Hematopoietic multipotent progenitor cell treated with erythropoietin and hydrocortisone succinate and interleukin-3 and kit ligand, for 4 days (in vitro differentiated cells): ENCODE data around the gene SERTAD1.
A peak's percentile ranks its signal among the peaks of the same experiment; 100 is the strongest.
"Not testable (repeated sequence)": the region's sequence is repeated elsewhere in the genome, so short reads cannot be mapped to it uniquely, and the experiment has no call there.

ENCODE experiments used
- DNase-seq: peaks from one replicate; pipeline ENCODE4 v3.0.0-alpha.2; 2015

Gene SERTAD1

DNA sequence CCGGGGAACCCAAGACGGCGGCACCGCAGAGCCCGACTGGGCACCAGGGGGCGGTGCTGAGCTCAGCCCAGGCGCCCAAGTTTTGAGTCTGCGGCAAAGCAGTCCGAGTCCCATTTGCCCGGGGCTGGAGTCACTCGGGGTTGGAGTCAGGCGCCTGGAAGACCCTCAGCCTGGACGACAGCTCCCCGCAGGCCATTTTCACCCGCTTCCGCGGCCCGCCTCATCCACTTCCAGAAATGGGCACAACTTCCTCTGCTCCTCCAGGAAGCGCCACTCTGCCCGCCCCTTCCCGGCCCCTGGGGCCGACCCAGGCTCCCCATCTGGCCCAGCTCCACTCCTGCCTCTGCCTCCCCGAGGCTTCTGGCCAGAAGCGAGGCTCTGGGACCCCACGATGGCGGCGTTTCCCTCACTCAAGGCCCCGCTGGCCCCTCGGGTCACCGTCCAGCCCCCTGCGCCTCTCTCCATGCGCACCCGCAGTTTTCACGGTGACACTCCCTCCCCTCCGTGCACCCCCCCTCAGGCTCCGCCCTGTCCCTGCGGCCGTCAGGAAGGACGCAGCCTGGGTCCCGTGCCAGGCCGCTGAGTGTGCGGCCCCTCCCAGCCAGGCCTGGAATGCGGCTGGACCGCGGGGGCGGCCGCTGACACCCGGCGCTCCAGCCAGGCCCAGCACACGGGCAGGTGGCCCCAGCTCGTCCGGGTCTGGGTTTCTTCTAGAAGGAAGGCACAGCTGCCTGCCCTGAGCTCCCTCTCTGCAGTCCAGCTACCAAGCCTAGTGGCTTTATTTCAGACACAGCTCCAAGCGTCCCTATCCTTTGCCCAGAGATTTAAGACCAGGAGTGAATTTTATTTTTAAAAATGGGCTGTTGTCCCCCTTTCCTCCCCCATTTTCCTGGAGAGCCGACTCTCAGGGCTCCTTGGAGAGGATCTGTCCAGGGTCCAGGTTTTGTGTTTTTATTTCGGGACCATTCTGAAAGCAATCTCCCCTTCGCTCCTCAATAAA, 4.7 kb downstream of the SERTAD1 start:
- peak; percentile 93 for DNase-seq

DNA sequence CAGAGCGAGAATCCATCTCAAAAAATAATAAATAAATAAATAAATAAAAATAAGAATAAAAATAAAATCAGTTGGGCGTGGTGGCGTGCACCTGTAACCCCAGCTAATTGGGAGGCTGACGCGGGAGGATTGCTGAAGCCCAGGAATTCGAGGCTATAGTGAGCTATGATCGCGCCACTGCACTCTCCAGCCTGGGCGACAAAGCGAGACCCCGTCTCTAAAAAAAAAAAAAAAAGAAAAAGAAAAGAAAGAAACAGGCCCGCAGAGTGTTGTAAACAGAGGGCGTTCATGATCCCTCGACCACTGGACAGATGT, 5.4 kb downstream of the SERTAD1 start:
- DNase-seq, result no peak

DNA sequence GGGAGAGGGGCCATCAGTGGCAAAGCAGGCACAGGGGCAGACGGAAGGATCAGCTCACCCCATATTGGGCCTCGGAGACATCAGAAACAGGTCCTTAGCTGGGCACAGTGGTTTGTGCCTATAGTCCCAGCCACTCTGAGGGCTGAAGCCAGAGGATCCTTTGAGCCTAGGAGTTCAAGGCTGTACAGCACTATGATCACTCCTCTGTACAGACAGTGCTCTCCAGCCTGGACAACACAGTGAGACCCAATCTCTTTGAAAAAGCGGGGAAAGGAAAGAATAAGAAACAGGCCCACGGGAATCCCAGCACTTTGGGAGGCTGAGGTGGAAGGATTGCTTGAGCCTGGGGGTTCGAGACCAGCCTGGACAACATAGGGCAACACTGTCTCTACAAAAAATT, 6.0 kb downstream of the SERTAD1 start:
- no peak for DNase-seq

GRCh38 chr19:40419066-40419612, 6.7 kb downstream of the SERTAD1 start:
- DNase-seq, result no peak

GRCh38 chr19:40418040-40418439, 7.8 kb downstream of the SERTAD1 start:
- DNase-seq, result no peak

GRCh38 chr19:40417643-40417981, 8.2 kb downstream of the SERTAD1 start:
- DNase-seq, result no peak

- DNase-seq, result peak; percentile 90
These were observed 8.7 kb downstream of the SERTAD1 start for GRCh38 chr19:40416918-40417642.

GRCh38 chr19:40415768-40416167, 10.0 kb downstream of the SERTAD1 start:
- no peak for DNase-seq

GRCh38 chr19:40414542-40415535, 11.0 kb downstream of the SERTAD1 start:
- no peak for DNase-seq

DNA sequence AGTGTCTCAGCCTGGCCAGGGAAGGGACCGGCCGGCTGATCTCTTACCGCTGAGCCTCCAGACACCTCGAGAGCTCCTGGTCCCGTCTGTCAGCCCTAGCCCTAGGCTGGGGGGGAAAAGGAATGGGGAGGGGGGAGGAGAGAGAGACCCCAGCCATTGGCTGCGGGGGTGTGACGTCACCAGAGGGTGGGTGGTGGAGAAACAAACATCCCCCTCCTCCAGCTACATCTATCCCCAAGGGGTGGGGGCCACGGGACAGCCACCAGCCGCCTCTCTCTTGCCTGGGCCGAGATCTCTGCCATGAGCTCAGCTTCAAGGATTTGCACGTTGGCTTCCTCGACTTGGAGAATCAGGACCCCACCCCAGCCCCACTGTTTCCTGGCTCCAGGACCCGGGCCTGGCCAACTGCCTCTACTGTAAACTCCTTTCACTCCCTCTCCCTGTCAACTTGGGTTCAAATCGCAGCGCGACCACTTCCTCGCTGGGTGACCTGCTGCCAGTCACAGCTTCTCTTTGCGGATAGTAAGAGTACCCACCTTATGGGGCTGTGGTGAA, 12.4 kb downstream of the SERTAD1 start, which contains the start of gene PRX:
Gene PRX (minus strand): TSS at position 88 of the 555 bp plus-strand sequence. CDS start 5,446 bp downstream, outside the sequence.
- no peak for DNase-seq

GRCh38 chr19:40412866-40413265, 12.9 kb downstream of the SERTAD1 start:
- DNase-seq, result no peak

GRCh38 chr19:40411958-40412499, 13.8 kb downstream of the SERTAD1 start:
- DNase-seq, result no peak

GRCh38 chr19:40411125-40411842, 14.5 kb downstream of the SERTAD1 start:
- DNase-seq, result no peak

DNA sequence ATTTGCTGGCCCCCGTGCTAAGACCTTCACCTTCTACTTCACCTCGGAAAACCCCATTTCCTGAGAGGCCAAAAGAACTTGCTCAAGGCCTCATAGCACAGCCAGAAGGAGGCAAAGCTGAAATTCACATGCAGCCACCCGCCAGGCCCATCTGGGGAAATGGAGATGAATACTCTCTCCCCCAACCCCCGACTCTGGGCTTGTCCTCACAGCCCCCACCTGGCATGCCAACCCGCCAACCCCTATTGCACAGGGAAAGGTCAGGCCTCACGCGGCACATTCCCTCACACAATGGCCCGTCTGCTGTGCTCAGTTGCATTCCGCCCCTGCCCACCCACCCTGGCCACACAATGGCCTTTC, 15.8 kb downstream of the SERTAD1 start:
- no peak for DNase-seq

DNA sequence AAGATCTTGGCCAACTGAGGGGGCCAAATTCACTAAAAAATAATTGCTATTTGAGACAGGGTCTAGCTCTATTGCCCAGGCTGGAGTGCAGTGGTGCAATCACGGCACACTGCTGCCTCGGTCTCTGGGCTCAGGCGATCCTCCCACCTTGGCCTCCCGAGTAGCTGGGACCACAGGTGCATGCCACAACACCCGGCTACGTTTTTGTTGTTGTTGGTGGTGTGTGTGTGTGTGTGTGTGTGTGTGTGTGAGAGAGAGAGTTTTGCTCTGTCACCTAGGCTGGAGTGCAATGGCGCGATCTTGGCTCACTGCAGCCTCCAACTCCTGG, 17.2 kb downstream of the SERTAD1 start:
- DNase-seq, result not testable (repeated sequence)

GRCh38 chr19:40407714-40408597, 17.8 kb downstream of the SERTAD1 start:
- DNase-seq, result peak; percentile 67

DNA sequence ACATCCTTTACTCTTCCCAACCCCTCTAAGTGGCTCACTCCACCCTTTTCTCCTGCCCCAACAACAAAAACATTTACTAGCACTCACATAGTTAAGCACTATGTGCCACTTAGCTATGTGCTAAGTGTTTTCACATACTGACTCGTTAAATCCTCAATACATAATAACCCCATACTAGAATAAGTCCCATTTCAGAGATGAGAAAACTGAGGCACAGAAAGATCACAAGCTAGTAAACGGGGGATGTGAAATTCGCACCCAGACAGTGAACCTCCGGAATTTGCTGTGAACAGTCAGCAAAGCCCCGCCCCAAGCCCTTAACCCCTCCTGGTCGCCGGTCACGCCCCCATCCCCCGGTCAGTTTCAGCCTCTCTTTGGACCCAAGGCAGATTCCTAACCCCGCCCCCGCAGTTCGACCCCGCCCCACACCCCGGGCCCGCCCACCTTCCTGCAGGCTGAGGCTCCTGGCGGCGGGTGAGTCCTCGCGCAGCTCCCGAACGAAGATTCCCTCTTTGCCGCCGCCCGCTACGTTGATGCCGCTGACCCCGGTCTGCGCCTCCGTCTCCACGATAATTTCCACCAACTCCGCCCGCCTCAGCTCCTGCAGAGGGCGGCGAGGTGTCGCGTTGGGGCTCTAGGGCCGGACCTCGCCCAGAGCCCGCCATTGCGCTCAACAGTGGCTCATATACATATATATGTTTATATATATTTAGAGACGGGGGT, 22.4 kb downstream of the SERTAD1 start:
- peak; percentile 96 for DNase-seq

- DNase-seq, result no peak
These were observed 25.2 kb downstream of the SERTAD1 start for GRCh38 chr19:40400559-40400958.

- peak; percentile 82 for DNase-seq
These were observed 27.2 kb downstream of the SERTAD1 start for GRCh38 chr19:40398417-40399131.
